HG02970 (cell line): ENCODE measurements around the gene SIK1.
"Not testable (repeated sequence)": the region's sequence is repeated elsewhere in the genome, so short reads cannot be mapped to it uniquely, and the experiment has no call there.

ENCODE experiments used
- ATAC-seq: cut with Tn5 transposase; IDR thresholded peaks from one replicate; pipeline ENCODE4 v1.9.1; 2021; ENCODE audit warnings: mild to moderate bottlenecking, moderate library complexity, moderate number of reproducible peaks; ENCODE audit not compliant: unreplicated experiment, low FRiP score

The SIK1 gene

GRCh38 chr21:43398000-43398399, 28.9 kb downstream of the SIK1 start:
- not testable (repeated sequence) for ATAC-seq

- ATAC-seq = not testable (repeated sequence)
These were observed 29.5 kb downstream of the SIK1 start for GRCh38 chr21:43397439-43397808.

GRCh38 chr21:43396788-43397438, 30.0 kb downstream of the SIK1 start:
- not testable (repeated sequence) for ATAC-seq

GRCh38 chr21:43383351-43383750, 43.6 kb downstream of the SIK1 start:
- not testable (repeated sequence) for ATAC-seq

- ATAC-seq = not testable (repeated sequence)
These were observed 44.0 kb downstream of the SIK1 start for GRCh38 chr21:43382902-43383301.

- ATAC-seq = not testable (repeated sequence)
These were observed 45.9 kb downstream of the SIK1 start for GRCh38 chr21:43380852-43381533.

- ATAC-seq = not testable (repeated sequence)
These were observed 46.6 kb downstream of the SIK1 start for GRCh38 chr21:43380337-43380736.

- not testable (repeated sequence) for ATAC-seq
These were observed 47.3 kb downstream of the SIK1 start for GRCh38 chr21:43379626-43380122.

- ATAC-seq = no peak
These were observed 50.5 kb downstream of the SIK1 start for GRCh38 chr21:43376478-43376882.

- ATAC-seq = no peak
These were observed 51.0 kb downstream of the SIK1 start for GRCh38 chr21:43375837-43376477.

GRCh38 chr21:43375006-43375836, 51.7 kb downstream of the SIK1 start:
- no peak for ATAC-seq

- ATAC-seq = no peak
These were observed 52.6 kb downstream of the SIK1 start for GRCh38 chr21:43374228-43374885.

- no peak for ATAC-seq
These were observed 53.3 kb downstream of the SIK1 start for GRCh38 chr21:43373362-43374227.

GRCh38 chr21:43372663-43373361, 54.1 kb downstream of the SIK1 start:
- no peak for ATAC-seq

GRCh38 chr21:43371786-43372185, 55.1 kb downstream of the SIK1 start:
- no peak for ATAC-seq

GRCh38 chr21:43370888-43371570, 55.9 kb downstream of the SIK1 start:
- no peak for ATAC-seq

GRCh38 chr21:43370091-43370658, 56.8 kb downstream of the SIK1 start:
- ATAC-seq = no peak
